DND-41 (cell line): ENCODE measurements around the gene LUZP1.

Experiments
- ATAC-seq: fragments of 200-7000 bp; cut with Tn5 transposase; 3 replicates; pipeline ENCODE4 v1.9.1; 2021; ENCODE audit warnings: low read depth; ENCODE audit not compliant: insufficient read depth
- DNase-seq: peaks from one replicate; pipeline ENCODE4 v3.0.0-alpha.2; 2020
- H2AFZ ChIP-seq: 2 replicates; pipeline ENCODE4 v1.6.0; 2012; ENCODE audit warnings: low read depth, low read length
- H3K27ac ChIP-seq: 2 replicates; pipeline ENCODE4 v1.5.1; 2012; ENCODE audit warnings: low read length, inconsistent platforms
- H3K27me3 ChIP-seq: fragments of 200-600 bp; sonication (generic); 2 replicates; pipeline ENCODE4 v1.6.0; 2012; ENCODE audit warnings: low read length, mild to moderate bottlenecking, inconsistent platforms; ENCODE audit not compliant: insufficient read depth, poor library complexity
- H3K36me3 ChIP-seq: 2 replicates; pipeline ENCODE4 v1.5.1; 2012; ENCODE audit warnings: low read length, inconsistent platforms; ENCODE audit not compliant: insufficient read depth
- H3K4me1 ChIP-seq: 2 replicates; pipeline ENCODE4 v1.5.1; 2012; ENCODE audit warnings: mild to moderate bottlenecking, low read length; ENCODE audit not compliant: insufficient read depth
- H3K4me2 ChIP-seq: 2 replicates; pipeline ENCODE4 v1.6.0; 2012; ENCODE audit warnings: mild to moderate bottlenecking, moderate library complexity, low read length, inconsistent platforms; ENCODE audit not compliant: insufficient read depth
- H3K4me3 ChIP-seq, 2 experiments: fragments of 200-600 bp in 1 of 2; shearing (Covaris generic) in 1 of 2; 2 replicates each; pipeline ENCODE4 v1.5.1; 2012 to 2016; ENCODE audit warnings: inconsistent platforms in 2 of 2, low read length in 2 of 2, mild to moderate bottlenecking in 2 of 2, low read depth in 1 of 2, moderate library complexity in 1 of 2
- H3K79me2 ChIP-seq: 2 replicates; pipeline ENCODE4 v1.6.0; 2012; ENCODE audit warnings: low read length, inconsistent platforms; ENCODE audit not compliant: insufficient read depth
- H3K9ac ChIP-seq: 2 replicates; pipeline ENCODE4 v1.6.0; 2012; ENCODE audit warnings: low read depth, mild to moderate bottlenecking, inconsistent platforms, low read length, moderate library complexity
- H3K9me3 ChIP-seq: 2 replicates; pipeline ENCODE4 v1.5.1; 2012; ENCODE audit warnings: low read length, moderate library complexity, mild to moderate bottlenecking, inconsistent platforms; ENCODE audit not compliant: insufficient read depth, severe bottlenecking
- H4K20me1 ChIP-seq: 2 replicates; pipeline ENCODE4 v1.6.0; 2012; ENCODE audit warnings: low read length; ENCODE audit not compliant: insufficient read depth
- EZH2 ChIP-seq: IDR thresholded peaks from 3 replicates; pipeline ENCODE4 v1.6.1; 2012; ENCODE audit warnings: borderline replicate concordance, low read depth, mild to moderate bottlenecking, moderate library complexity, low read length, inconsistent platforms; ENCODE audit not compliant: severe bottlenecking
- TF ChIP-seq, protein P1 (sequence below): IDR thresholded peaks from 2 replicates; pipeline ENCODE4 v1.5.1; 2012; ENCODE audit warnings: borderline replicate concordance, low read length, moderate library complexity, mild to moderate bottlenecking; ENCODE audit not compliant: poor library complexity, severe bottlenecking; ENCODE audit errors: extremely low read depth

The LUZP1 gene

DNA sequence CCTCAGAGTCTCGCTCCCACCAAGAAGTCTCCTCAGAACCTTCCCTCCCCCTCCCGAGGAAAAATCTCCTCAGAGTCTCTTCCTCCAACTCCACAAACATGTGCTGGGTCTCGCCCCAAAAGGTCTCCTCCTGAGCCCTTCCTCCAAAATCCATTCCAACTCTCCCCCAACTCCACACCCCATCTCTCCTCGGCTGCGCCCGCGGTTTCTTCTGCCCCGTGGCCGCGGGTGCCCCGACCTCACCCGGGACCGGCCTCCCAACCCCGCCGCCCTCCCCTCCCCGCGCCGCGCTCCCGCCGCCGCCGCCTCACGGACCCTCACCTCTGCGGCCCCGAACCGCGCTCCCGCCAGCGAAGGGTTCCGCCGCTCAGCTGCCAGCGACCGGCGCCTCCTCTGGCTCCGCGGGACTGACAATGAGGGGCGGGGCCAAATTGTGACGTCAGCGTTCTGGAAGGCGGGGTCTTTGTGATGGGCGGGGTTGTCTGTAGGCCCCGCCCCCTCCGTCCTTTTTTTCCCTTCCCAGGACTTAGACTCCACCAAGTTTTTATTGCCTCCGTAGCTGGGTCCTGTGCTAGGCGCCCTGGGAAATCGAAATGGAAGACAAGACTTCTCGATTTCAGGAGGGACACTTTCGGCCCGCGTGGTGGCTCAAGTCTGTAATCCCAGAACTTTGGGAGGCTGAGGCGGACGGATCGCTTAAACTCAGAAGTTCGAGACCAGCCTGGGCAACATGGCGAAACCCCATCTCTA, at the start of gene LUZP1:
Gene LUZP1, minus strand, starts transcription at position 412 of the 750 bp plus-strand sequence.
- TF ChIP-seq, protein P1, sequence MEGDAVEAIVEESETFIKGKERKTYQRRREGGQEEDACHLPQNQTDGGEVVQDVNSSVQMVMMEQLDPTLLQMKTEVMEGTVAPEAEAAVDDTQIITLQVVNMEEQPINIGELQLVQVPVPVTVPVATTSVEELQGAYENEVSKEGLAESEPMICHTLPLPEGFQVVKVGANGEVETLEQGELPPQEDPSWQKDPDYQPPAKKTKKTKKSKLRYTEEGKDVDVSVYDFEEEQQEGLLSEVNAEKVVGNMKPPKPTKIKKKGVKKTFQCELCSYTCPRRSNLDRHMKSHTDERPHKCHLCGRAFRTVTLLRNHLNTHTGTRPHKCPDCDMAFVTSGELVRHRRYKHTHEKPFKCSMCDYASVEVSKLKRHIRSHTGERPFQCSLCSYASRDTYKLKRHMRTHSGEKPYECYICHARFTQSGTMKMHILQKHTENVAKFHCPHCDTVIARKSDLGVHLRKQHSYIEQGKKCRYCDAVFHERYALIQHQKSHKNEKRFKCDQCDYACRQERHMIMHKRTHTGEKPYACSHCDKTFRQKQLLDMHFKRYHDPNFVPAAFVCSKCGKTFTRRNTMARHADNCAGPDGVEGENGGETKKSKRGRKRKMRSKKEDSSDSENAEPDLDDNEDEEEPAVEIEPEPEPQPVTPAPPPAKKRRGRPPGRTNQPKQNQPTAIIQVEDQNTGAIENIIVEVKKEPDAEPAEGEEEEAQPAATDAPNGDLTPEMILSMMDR = peak; percentile 22
- no peak for TF ChIP-seq EZH2
- peak within 1 kb of the TSS; percentile 83 for H2AFZ ChIP-seq
- peak within 1 kb of the TSS; percentile 74 for H3K9ac ChIP-seq
- H4K20me1 ChIP-seq = peaks cover 36% of the 10 kb centered on the region
- no peaks in the 10 kb centered on the region for H3K9me3 ChIP-seq
- peak within 1 kb of the TSS; percentile 76 to 78; a peak in 3 of 4 replicates for H3K4me3 ChIP-seq
- no peaks in the 10 kb centered on the region for H3K27me3 ChIP-seq
- no peaks in the 10 kb centered on the region for H3K36me3 ChIP-seq
- H3K4me2 ChIP-seq = peak within 1 kb of the TSS; percentile 86
- H3K4me1 ChIP-seq = peaks cover 16% of the 10 kb centered on the region
- H3K79me2 ChIP-seq = peaks cover 39% of the 10 kb centered on the region
- peak; percentile 77 for DNase-seq
- peak within 1 kb of the TSS; percentile 71 for H3K27ac ChIP-seq
- ATAC-seq = peak; percentile 81

DNA sequence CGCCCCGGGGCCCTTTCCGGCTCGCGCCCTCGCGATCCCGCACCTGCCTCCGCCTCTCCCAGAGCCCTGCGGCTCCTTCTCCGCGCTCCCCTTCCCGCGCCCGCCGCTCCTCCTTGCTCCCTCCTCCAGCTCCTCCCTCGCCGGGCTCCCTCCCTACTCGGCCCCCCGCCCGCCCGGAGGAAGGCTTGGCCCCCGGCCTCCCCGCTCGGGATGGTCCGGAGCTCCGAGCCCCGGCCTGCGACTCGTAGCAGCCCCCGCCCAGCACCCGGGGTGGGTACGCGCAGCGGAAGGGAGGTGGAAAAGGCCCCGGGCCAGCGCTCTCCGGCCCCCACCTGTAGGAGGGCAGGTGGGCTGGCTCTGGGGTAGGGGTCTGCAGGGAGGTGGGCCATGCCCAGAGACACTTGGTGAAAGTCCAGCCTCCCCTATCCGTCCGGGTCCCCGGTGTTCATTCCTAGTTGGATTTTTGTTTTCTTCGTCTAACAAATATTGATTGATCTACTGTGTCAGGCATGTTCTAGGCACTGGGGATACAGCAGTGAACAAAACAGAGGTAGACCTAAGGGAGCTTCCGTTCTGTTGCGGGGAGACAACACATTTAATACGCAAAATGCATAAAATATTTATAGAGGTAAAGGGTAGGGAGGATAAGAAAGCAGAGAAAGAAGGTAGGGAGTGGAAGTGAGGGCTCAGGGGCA, 48.9 kb upstream of the LUZP1 start, which contains the start of gene HTR1D:
Gene HTR1D, minus strand, starts transcription at position 82 of the 695 bp plus-strand sequence. CDS start 23,283 bp downstream, outside the sequence.
- Histone ChIP-seq H3K79me2 (no peaks in the 10 kb centered on the region), H2AFZ (no peak within 1 kb of the TSS), H4K20me1 (no peaks in the 10 kb centered on the region), H3K36me3 (no peaks in the 10 kb centered on the region), H3K27ac (no peak within 1 kb of the TSS), H3K27me3 (peaks cover 42% of the 10 kb centered on the region), H3K4me1 (no peaks in the 10 kb centered on the region), H3K4me3 (no peak within 1 kb of the TSS), H3K9me3 (no peaks in the 10 kb centered on the region), H3K4me2 (no peak within 1 kb of the TSS), H3K9ac (no peak within 1 kb of the TSS)
- TF ChIP-seq, protein P1 = no peak
- no peak for TF ChIP-seq EZH2
- ATAC-seq (no peak), DNase-seq (no peak)

GRCh38 chr1:23216771-23217420, 48.2 kb upstream of the LUZP1 start:
- no peaks in the 10 kb centered on the region for H3K79me2 ChIP-seq
- H3K4me2 ChIP-seq = no peak overlapping the region
- H2AFZ ChIP-seq = no peak overlapping the region
- no peaks in the 10 kb centered on the region for H3K36me3 ChIP-seq
- ATAC-seq (peak; percentile 44; the same call in 2 of the 3 replicates), DNase-seq (no peak)
- H4K20me1 ChIP-seq = no peaks in the 10 kb centered on the region
- TF ChIP-seq, protein P1 = peak; percentile 55
- TF ChIP-seq EZH2 = no peak
- no peaks in the 10 kb centered on the region for H3K4me1 ChIP-seq
- H3K27me3 ChIP-seq = peaks cover 45% of the 10 kb centered on the region
- no peak overlapping the region for H3K27ac ChIP-seq
- no peaks in the 10 kb centered on the region for H3K9me3 ChIP-seq
- no peak overlapping the region for H3K4me3 ChIP-seq
- no peak overlapping the region for H3K9ac ChIP-seq
